ENCODE results near the gene RPRML.

- TF ChIP-seq SUZ12 (IDR thresholded peaks at IDR 0.05; ENCODE audit: extremely low read depth, insufficient read depth, insufficient read length) = no peak
- TF ChIP-seq ZNF274 (IDR thresholded peaks at IDR 0.05; ENCODE audit: low read depth, low read length) = no peak
- no peak for TF ChIP-seq YY1 (IDR thresholded peaks at IDR 0.05; ENCODE audit: insufficient read depth, insufficient read length)
Observed at GRCh38 chr17:46929413-46929812, 49.6 kb downstream of the RPRML start.
